ENCODE measurements around the gene OR4D9. TPM values are rescaled to one million over a fixed set of nuclear protein-coding genes. Genes with fewer than 3 reads are reported as not detected.

OR4D9 gene
- total RNA-seq, 1 donor from 2014 or later, result not detected

DNA sequence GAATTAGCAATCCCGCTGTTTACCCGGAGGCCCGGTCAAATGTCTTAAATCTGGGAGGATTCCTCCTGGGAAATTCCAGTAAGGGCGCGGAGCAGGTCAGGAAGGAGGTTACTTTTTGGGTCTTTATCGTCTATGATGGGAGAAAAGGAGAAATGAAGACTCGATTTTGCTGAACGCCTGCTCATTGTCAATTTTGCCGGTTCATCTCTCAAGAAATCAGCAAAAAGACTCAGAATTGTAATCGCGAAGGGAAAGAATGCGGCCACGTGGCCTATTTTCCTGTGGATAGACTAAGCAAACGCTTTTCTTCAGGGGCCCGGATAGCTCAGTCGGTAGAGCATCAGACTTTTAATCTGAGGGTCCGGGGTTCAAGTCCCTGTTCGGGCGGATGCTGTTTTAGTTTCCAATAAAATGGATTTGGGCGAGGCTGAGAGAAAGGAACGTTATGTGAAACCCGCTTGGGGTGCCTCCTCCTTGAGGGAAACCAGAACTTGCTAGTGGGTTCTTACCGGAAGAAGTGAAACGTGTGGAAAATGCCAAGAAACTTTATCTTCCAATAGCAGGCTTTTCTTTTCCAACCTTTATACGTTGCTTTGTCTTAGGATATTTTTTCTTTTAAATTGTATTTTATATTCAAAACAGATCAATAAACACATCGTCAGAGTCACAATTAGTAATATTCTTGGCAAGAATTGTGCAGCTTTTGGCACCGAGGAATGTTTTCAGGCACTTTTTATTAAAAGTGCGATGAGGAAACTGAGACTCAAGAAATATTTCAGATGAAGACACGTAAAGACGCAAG is 45.0 kb downstream of the OR4D9 start:
- Histone ChIP-seq H3K9me3 (no peaks in the 10 kb centered on the region), H3K36me3 (no peaks in the 10 kb centered on the region), H3K27me3 (ENCODE audit: low read depth) (no peaks in the 10 kb centered on the region), H3K4me1 (peaks cover 44% of the 10 kb centered on the region), H3K4me3 (peak overlapping the region; percentile 45), H3K27ac (peak overlapping the region; percentile 56)
- ATAC-seq (peak; percentile 30 to 54), DNase-seq (no peak)
- intact Hi-C loops (cut with DNase I), result no loop called here
- TF ChIP-seq, protein P1, sequence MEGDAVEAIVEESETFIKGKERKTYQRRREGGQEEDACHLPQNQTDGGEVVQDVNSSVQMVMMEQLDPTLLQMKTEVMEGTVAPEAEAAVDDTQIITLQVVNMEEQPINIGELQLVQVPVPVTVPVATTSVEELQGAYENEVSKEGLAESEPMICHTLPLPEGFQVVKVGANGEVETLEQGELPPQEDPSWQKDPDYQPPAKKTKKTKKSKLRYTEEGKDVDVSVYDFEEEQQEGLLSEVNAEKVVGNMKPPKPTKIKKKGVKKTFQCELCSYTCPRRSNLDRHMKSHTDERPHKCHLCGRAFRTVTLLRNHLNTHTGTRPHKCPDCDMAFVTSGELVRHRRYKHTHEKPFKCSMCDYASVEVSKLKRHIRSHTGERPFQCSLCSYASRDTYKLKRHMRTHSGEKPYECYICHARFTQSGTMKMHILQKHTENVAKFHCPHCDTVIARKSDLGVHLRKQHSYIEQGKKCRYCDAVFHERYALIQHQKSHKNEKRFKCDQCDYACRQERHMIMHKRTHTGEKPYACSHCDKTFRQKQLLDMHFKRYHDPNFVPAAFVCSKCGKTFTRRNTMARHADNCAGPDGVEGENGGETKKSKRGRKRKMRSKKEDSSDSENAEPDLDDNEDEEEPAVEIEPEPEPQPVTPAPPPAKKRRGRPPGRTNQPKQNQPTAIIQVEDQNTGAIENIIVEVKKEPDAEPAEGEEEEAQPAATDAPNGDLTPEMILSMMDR (IDR thresholded peaks at IDR 0.05), result no peak

DNA sequence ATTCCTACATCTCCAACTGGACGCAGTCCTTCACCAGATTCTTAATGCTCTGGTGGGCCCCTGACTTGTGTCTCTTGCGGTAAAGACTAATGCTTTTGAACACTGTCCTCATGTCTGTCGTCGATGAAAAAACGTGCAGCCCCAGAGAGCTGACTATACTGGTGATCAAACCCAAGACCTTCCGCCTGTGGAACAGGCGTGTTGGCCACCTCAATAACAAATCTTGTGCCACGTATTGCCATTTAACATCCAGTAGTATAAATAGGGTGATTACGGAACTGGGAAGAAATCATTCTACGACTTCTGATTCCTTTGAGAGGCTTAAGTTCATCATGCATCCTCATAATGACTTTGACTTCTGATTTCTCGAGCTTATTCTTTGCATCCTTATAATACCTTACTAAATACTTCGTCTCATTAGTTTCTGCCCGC is 45.6 kb downstream of the OR4D9 start:
- Histone ChIP-seq H3K9me3 (no peaks in the 10 kb centered on the region), H3K27ac (peak overlapping the region; percentile 56), H3K4me1 (peaks cover 40% of the 10 kb centered on the region), H3K27me3 (ENCODE audit: low read depth) (no peaks in the 10 kb centered on the region), H3K36me3 (no peaks in the 10 kb centered on the region), H3K4me3 (peak overlapping the region; percentile 45)
- ATAC-seq (no peak), DNase-seq (no peak)
- intact Hi-C loops (cut with DNase I), result no loop called here
- TF ChIP-seq, protein P1 (IDR thresholded peaks at IDR 0.05), result no peak

DNA sequence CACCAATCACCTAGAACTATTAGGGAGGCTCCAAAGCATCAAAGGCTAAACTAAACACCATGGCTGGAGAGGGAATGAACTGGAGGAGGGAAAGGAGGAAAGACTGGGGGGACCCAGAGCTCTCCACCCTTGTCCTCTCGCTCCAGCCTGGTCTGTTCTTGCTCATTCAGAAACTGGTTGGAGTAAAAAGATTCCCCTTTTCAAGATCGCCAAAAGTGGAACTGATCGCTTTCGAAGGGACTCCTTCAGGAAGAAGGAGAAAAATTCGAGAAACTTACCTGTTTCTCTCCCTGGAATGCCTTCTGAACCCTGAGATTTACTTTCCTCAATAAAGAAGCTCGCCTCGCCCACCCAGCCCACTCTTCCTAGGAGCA is 46.9 kb downstream of the OR4D9 start:
- no peaks in the 10 kb centered on the region for H3K27me3 ChIP-seq (ENCODE audit: low read depth)
- H3K27ac ChIP-seq, result peak overlapping the region; percentile 8
- peak overlapping the region; percentile 45 for H3K4me3 ChIP-seq
- no peak for DNase-seq
- H3K9me3 ChIP-seq, result no peaks in the 10 kb centered on the region
- H3K4me1 ChIP-seq, result peaks cover 35% of the 10 kb centered on the region
- intact Hi-C loops (cut with DNase I), result no loop called here
- no peak for ATAC-seq
- no peaks in the 10 kb centered on the region for H3K36me3 ChIP-seq
- TF ChIP-seq, protein P1 (IDR thresholded peaks at IDR 0.05), result no peak

DNA sequence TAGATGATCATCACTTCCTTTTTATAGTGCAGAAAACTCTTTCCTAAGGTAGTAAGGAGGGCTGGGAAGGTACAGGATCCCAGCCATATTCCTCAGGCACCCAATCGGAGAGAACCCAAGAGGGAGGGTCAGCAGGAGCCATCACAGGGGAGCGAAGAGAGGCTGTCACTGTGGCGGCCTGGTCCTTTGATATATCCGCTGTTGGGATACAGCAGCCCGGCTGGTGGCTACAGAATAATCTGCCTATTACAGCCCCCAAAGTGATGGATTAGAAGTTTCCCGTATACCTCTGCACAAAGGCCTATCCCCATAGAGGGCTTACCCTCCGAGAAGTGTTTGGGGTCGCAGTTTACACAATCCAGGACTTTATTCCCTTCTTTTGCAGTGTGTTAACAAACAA is 48.5 kb downstream of the OR4D9 start:
- H3K36me3 ChIP-seq, result no peaks in the 10 kb centered on the region
- no peaks in the 10 kb centered on the region for H3K9me3 ChIP-seq
- peak; percentile 2 for ATAC-seq
- no peaks in the 10 kb centered on the region for H3K27me3 ChIP-seq (ENCODE audit: low read depth)
- DNase-seq, result no peak
- TF ChIP-seq, protein P1 (IDR thresholded peaks at IDR 0.05), result no peak
- H3K4me1 ChIP-seq, result peaks cover 35% of the 10 kb centered on the region
- H3K27ac ChIP-seq, result peak overlapping the region; percentile 74
- intact Hi-C loops (cut with DNase I), result no loop called here
- peak overlapping the region; percentile 93 for H3K4me3 ChIP-seq

DNA sequence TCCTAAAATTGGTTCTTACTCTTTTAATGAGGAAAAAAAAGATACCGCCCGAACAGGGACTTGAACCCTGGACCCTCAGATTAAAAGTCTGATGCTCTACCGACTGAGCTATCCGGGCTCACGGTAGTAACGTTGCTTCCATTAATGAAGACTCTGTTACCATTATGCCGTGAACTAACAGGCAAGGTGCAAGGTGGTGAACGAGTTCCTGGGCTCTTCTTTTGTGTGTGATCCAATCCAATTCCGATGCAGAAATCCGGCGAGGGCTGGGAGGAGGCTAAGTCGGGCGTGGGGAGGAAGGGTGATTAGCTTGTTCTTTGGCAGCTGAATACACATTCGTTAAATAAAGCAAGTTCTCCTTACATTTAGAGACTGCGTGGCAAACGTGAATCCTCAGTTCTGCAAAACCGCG is 49.0 kb downstream of the OR4D9 start:
- no peak for DNase-seq
- Histone ChIP-seq H3K9me3 (no peaks in the 10 kb centered on the region), H3K27ac (peak overlapping the region; percentile 74), H3K36me3 (no peaks in the 10 kb centered on the region), H3K27me3 (ENCODE audit: low read depth) (no peaks in the 10 kb centered on the region), H3K4me1 (peaks cover 35% of the 10 kb centered on the region), H3K4me3 (peak overlapping the region; percentile 93)
- intact Hi-C loops (cut with DNase I), result no loop called here
- ATAC-seq, result peak; percentile 76 to 82
- TF ChIP-seq, protein P1 (IDR thresholded peaks at IDR 0.05), result no peak
